Esophagus mucosa (tissue), 1 donor: ENCODE data around the gene GPHN. TPM values are rescaled to one million over a fixed set of nuclear protein-coding genes. Genes with fewer than 3 reads are reported as not detected.
"Not testable (repeated sequence)": the region's sequence is repeated elsewhere in the genome, so short reads cannot be mapped to it uniquely, and the experiment has no call there.

ENCODE experiments used
- ATAC-seq: fragments of 200-7000 bp; cut with Tn5 transposase; one replicate; pipeline ENCODE4 v1.9.1; 2020
- total RNA-seq: library from RNA; stranded (reverse); gene quantifications from one replicate; pipeline ENCODE4 v1.2.4, GENCODE V29; 2023
- donor health status: DM: yes; HTN: yes; CAD: no.

Gene GPHN
- total RNA-seq, 1 donor from 2014 or later, result 18.4 TPM

GRCh38 chr14:66677780-66678179 is 169.8 kb downstream of the GPHN start:
- ATAC-seq, result no peak

- ATAC-seq, result no peak
These were observed 172.3 kb downstream of the GPHN start for GRCh38 chr14:66680216-66680615.

GRCh38 chr14:66696326-66696725 is 188.4 kb downstream of the GPHN start:
- ATAC-seq, result no peak

GRCh38 chr14:66698503-66698902 is 190.6 kb downstream of the GPHN start:
- no peak for ATAC-seq

GRCh38 chr14:66701813-66702212 is 193.9 kb downstream of the GPHN start:
- no peak for ATAC-seq

GRCh38 chr14:66708267-66708666 is 200.3 kb downstream of the GPHN start:
- ATAC-seq, result no peak

GRCh38 chr14:66709291-66709690 is 201.3 kb downstream of the GPHN start:
- no peak for ATAC-seq

GRCh38 chr14:66714291-66714690 is 206.3 kb downstream of the GPHN start:
- not testable (repeated sequence) for ATAC-seq

GRCh38 chr14:66715313-66715712 is 207.4 kb downstream of the GPHN start:
- ATAC-seq, result not testable (repeated sequence)

GRCh38 chr14:66716227-66716626 is 208.3 kb downstream of the GPHN start:
- ATAC-seq, result no peak

- ATAC-seq, result no peak
These were observed 209.7 kb downstream of the GPHN start for GRCh38 chr14:66717561-66718140.

GRCh38 chr14:66724996-66725395 is 217.0 kb downstream of the GPHN start:
- no peak for ATAC-seq

- not testable (repeated sequence) for ATAC-seq
These were observed 223.4 kb downstream of the GPHN start for GRCh38 chr14:66731298-66731697.

GRCh38 chr14:66735853-66736252 is 227.9 kb downstream of the GPHN start:
- ATAC-seq, result no peak

GRCh38 chr14:66739826-66740225 is 231.9 kb downstream of the GPHN start:
- no peak for ATAC-seq

GRCh38 chr14:66745078-66745477 is 237.1 kb downstream of the GPHN start:
- no peak for ATAC-seq

- ATAC-seq, result peak; percentile 35
These were observed 238.5 kb downstream of the GPHN start for GRCh38 chr14:66746316-66747006.

- no peak for ATAC-seq
These were observed 244.2 kb downstream of the GPHN start for GRCh38 chr14:66752109-66752508.

GRCh38 chr14:66758031-66758613 is 250.2 kb downstream of the GPHN start:
- ATAC-seq, result no peak

- ATAC-seq, result no peak
These were observed 264.2 kb downstream of the GPHN start for GRCh38 chr14:66772146-66772545.

- no peak for ATAC-seq
These were observed 274.9 kb downstream of the GPHN start for GRCh38 chr14:66782853-66783252.

- ATAC-seq, result no peak
These were observed 282.2 kb downstream of the GPHN start for GRCh38 chr14:66790101-66790500.

- ATAC-seq, result no peak
These were observed 295.0 kb downstream of the GPHN start for GRCh38 chr14:66802962-66803361.

GRCh38 chr14:66804141-66804540 is 296.2 kb downstream of the GPHN start:
- ATAC-seq, result no peak
